Astrocyte of the cerebellum (primary cell): ENCODE data around the gene PAQR6.

Experiments
- DNase-seq: peaks from one replicate; pipeline ENCODE4 v3.0.0-alpha.2; 2011; ENCODE audit warnings: low read depth
- H3K4me3 ChIP-seq: 2 replicates; pipeline ENCODE4 v1.5.1; 2011; ENCODE audit warnings: mild to moderate bottlenecking, low read depth, low read length, moderate library complexity
- CTCF ChIP-seq: IDR thresholded peaks from 2 replicates; pipeline ENCODE4 v1.5.1; 2012; ENCODE audit warnings: low read length, low read depth, moderate library complexity, mild to moderate bottlenecking; ENCODE audit errors: missing control alignments
- in situ Hi-C: cut with HindIII; loops from 2 replicates; pipeline ENCODE4 v1.10.0; 2017; ENCODE audit warnings: low sequenced_read_pairs

Gene PAQR6

DNA sequence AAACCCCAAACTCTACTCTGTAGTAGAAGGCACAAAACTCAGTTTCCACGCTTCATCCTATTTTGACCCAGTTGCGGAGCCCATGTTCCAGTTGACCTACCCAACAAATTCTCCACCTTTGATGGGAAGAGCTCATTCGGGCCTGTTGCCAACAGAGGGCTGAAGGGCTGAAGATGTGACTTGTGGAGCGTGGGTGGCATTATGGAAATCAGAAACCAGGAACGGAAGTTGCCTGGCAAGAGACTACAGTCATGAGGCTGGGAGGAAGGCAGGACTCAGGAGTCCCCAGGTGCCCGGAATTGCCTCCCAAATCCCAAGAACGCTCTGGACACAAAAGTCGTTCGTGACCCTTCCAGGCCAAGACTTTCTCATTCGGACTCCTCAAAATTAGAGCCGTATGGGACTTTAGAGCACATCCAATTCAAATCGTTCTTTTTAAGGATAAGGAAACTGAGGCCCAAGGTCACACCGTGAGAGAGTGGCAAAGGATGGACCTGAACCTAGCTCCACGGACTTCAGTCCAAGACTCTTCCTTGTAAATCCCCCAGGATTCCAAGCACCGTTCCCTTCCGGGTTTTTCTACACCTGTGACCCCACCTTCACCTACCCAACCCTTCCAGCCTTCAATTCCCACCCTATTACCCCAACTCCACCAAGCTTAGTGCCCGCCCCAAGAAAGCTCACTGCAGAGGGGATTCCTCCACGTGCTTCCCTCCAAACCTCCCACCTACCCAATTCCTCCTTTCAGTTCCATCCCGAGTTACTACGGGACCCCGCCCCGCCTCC is 34.0 kb upstream of the PAQR6 start:
- in situ Hi-C loops, result loop anchor here (5.0 kb wide), 1 partner anchor 145 kb away; no protein-coding TSS in a partner anchor
- TF ChIP-seq CTCF, result no peak
- DNase-seq, result no peak
- H3K4me3 ChIP-seq, result peak overlapping the region; percentile 64

- H3K4me3 ChIP-seq, result peak overlapping the region; percentile 64
- TF ChIP-seq CTCF, result no peak
- in situ Hi-C loops, result loop anchor here (5.0 kb wide), 1 partner anchor 144 kb away; no protein-coding TSS in a partner anchor
- DNase-seq, result no peak
Observed at GRCh38 chr1:156281281-156281680, 33.4 kb upstream of the PAQR6 start.

GRCh38 chr1:156279837-156280236 is 32.0 kb upstream of the PAQR6 start:
- DNase-seq, result no peak
- TF ChIP-seq CTCF, result no peak
- in situ Hi-C loops, result loop anchor here (5.0 kb wide), 1 partner anchor 143 kb away; no protein-coding TSS in a partner anchor
- no peak overlapping the region for H3K4me3 ChIP-seq

DNA sequence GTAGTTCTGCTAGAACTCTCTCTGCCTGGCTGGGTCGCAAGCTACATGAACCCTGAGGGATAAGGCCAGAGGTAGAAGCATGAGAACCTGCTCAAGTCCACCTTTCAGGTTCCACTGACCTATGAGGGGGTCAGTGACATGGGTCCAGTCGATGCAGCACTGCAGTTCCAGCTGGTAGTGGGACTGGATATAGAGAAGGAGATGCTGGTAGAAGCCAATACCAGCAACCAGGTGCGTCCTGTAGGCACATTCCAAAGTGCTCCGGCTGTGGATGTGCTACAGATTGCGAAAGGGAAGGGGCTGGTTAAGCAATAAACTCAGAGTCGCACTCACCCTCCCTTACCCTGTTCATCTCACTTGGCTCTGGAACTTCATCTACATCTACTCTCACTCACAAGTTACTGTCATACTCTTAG is 29.1 kb upstream of the PAQR6 start:
- no peak for TF ChIP-seq CTCF
- H3K4me3 ChIP-seq, result no peak overlapping the region
- in situ Hi-C loops, result no loop called here
- no peak for DNase-seq

GRCh38 chr1:156276532-156276931 is 28.7 kb upstream of the PAQR6 start:
- DNase-seq, result no peak
- in situ Hi-C loops, result no loop called here
- no peak for TF ChIP-seq CTCF
- H3K4me3 ChIP-seq, result no peak overlapping the region

GRCh38 chr1:156270314-156270713 is 22.5 kb upstream of the PAQR6 start:
- no peak overlapping the region for H3K4me3 ChIP-seq
- no peak for DNase-seq
- in situ Hi-C loops, result no loop called here
- TF ChIP-seq CTCF, result no peak
